NT2/D1 (cell line): ENCODE data around the gene SYCE1.
"Not testable (repeated sequence)": the region's sequence is repeated elsewhere in the genome, so short reads cannot be mapped to it uniquely, and the experiment has no call there.

Source experiments
- DNase-seq: peaks from one replicate; pipeline ENCODE4 v3.0.0-alpha.2; 2011; ENCODE audit warnings: low read depth, low spot score
- H3K27me3 ChIP-seq: 2 replicates; pipeline ENCODE4 v1.6.0; 2011; ENCODE audit warnings: mild to moderate bottlenecking; ENCODE audit not compliant: insufficient read length, insufficient read depth
- H3K36me3 ChIP-seq: 2 replicates; pipeline ENCODE4 v1.6.1; 2011; ENCODE audit warnings: mild to moderate bottlenecking, low read length, mixed read lengths; ENCODE audit not compliant: insufficient read depth, insufficient read length
- H3K4me1 ChIP-seq: 2 replicates; pipeline ENCODE4 v1.5.1; 2011; ENCODE audit not compliant: insufficient read depth, insufficient read length
- H3K4me3 ChIP-seq: 2 replicates; pipeline ENCODE4 v1.5.1; 2011; ENCODE audit warnings: low read depth; ENCODE audit not compliant: insufficient read length
- H3K9ac ChIP-seq: 2 replicates; pipeline ENCODE4 v1.6.0; 2011; ENCODE audit warnings: low read depth; ENCODE audit not compliant: insufficient read length
- H3K9me3 ChIP-seq: 2 replicates; pipeline ENCODE4 v1.5.1; 2011; ENCODE audit warnings: mild to moderate bottlenecking, low read length; ENCODE audit not compliant: insufficient read depth
- SUZ12 ChIP-seq: IDR thresholded peaks from 2 replicates; pipeline ENCODE4 v1.6.1; 2011; ENCODE audit not compliant: insufficient read length, insufficient read depth; ENCODE audit errors: extremely low read depth
- YY1 ChIP-seq: IDR thresholded peaks from 2 replicates; pipeline ENCODE4 v1.6.1; 2011; ENCODE audit not compliant: insufficient read length, insufficient read depth
- ZNF274 ChIP-seq: IDR thresholded peaks from 2 replicates; pipeline ENCODE4 v1.6.1; 2011; ENCODE audit warnings: mild to moderate bottlenecking, low read depth, low read length

The SYCE1 gene

GRCh38 chr10:133565441-133566294, at the start of gene SYCE1:
Gene SYCE1 (minus strand): TSS chr10:133565583. CDS start chr10:133565529, 54 bp downstream.
- Histone ChIP-seq H3K4me3 (no peak within 1 kb of the TSS), H3K4me1 (no peaks in the 10 kb centered on the region), H3K27me3 (peaks cover 22% of the 10 kb centered on the region), H3K9me3 (peaks cover 15% of the 10 kb centered on the region; the same call in 1 of the 2 replicates), H3K36me3 (no peaks in the 10 kb centered on the region), H3K9ac (no peak within 1 kb of the TSS)
- DNase-seq = no peak
- no peak for TF ChIP-seq SUZ12
- no peak for TF ChIP-seq ZNF274
- TF ChIP-seq YY1 = no peak

GRCh38 chr10:133614830-133615580, 49.6 kb upstream of the SYCE1 start:
- Histone ChIP-seq H3K36me3 (no peaks in the 10 kb centered on the region), H3K4me3 (no peak overlapping the region), H3K27me3 (no peaks in the 10 kb centered on the region), H3K9ac (no peak overlapping the region), H3K4me1 (no peaks in the 10 kb centered on the region), H3K9me3 (no peaks in the 10 kb centered on the region)
- TF ChIP-seq SUZ12 (no peak), ZNF274 (no peak), YY1 (no peak)
- no peak for DNase-seq

DNA sequence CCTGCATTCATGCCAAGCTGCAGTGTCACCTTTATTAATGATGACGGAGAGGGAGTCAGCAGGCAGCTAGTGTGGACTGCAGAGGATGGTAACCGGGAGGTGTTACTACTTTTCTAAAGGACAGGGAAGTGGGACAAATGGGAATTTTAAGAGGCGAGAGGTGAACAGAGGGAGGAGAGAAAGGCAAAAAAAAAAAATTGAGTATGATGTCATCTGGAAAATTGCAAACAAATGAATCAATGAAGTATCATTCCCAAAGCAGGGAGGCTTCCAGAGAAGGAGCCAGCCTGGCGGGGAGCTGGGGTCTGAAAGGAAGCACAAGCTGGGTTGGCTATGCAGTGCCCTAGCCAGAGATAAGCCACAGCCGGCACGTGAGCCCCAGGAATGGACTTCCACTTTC, 48.3 kb upstream of the SYCE1 start:
- no peaks in the 10 kb centered on the region for H3K9me3 ChIP-seq
- no peak for TF ChIP-seq ZNF274
- no peak for TF ChIP-seq YY1
- no peak for TF ChIP-seq SUZ12

DNA sequence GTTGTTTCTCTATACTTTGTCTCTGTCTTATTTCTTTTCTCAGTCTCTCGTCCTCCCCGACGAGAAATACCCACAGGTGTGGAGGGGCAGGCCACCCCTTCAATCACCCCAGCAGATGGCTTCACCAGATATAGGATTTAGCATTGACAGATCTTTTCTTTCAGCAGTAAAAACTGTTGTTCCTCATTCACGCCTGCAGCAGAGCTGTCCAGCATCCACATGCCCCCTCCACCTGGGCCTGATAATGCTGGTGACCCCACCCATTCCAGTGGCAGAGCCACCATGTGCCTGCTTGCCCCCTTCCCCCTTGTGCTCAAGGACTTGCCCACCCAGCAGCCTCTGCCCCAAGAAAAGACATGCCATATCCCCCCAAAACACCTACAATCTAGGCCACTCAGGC, 45.7 kb upstream of the SYCE1 start:
- no peak overlapping the region for H3K9ac ChIP-seq
- H3K4me1 ChIP-seq = no peaks in the 10 kb centered on the region
- no peak for DNase-seq
- no peaks in the 10 kb centered on the region for H3K36me3 ChIP-seq
- H3K9me3 ChIP-seq = peaks cover 8% of the 10 kb centered on the region; the same call in 1 of the 2 replicates
- TF ChIP-seq ZNF274 = no peak
- TF ChIP-seq YY1 = no peak
- no peak for TF ChIP-seq SUZ12
- no peak overlapping the region for H3K4me3 ChIP-seq
- no peaks in the 10 kb centered on the region for H3K27me3 ChIP-seq

More for the DNA sequence above, 48.3 kb upstream of the SYCE1 start:
- Histone ChIP-seq H3K4me3 (no peak overlapping the region), H3K9ac (no peak overlapping the region), H3K36me3 (no peaks in the 10 kb centered on the region), H3K4me1 (no peaks in the 10 kb centered on the region), H3K27me3 (no peaks in the 10 kb centered on the region)
- DNase-seq = no peak

- DNase-seq = no peak
- no peak overlapping the region for H3K4me3 ChIP-seq
- no peaks in the 10 kb centered on the region for H3K36me3 ChIP-seq
- peaks cover 8% of the 10 kb centered on the region; the same call in 1 of the 2 replicates for H3K9me3 ChIP-seq
- no peak for TF ChIP-seq SUZ12
- TF ChIP-seq YY1 = no peak
- no peak for TF ChIP-seq ZNF274
- no peak overlapping the region for H3K9ac ChIP-seq
- H3K4me1 ChIP-seq = no peaks in the 10 kb centered on the region
- peaks cover 6% of the 10 kb centered on the region for H3K27me3 ChIP-seq
Measured at GRCh38 chr10:133608855-133609254, 43.5 kb upstream of the SYCE1 start.

DNA sequence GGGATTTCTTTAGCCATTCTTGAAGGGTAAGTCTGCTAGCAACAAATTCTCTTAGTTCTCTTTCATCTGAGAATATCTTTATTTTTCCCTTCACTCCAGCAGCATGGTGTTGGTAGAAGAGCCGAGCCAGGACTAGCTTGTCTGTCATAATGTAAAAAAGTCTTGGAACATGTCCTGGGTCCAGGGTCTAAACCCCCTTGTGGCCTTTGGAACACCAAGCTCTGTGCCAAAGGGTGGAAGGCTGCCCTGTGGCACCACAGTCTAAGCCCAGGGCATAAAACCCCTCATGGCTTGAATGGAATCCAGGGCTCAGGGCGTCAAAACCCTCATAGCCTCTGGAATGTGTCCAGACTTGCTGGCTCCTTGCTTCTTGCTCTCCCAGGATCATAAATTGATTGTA, 38.1 kb upstream of the SYCE1 start:
- not testable (repeated sequence) for H3K9ac ChIP-seq, H3K4me3 ChIP-seq, H3K9me3 ChIP-seq, H3K4me1 ChIP-seq, H3K36me3 ChIP-seq, DNase-seq, H3K27me3 ChIP-seq

- Histone ChIP-seq H3K9me3 (no peaks in the 10 kb centered on the region), H3K27me3 (peaks cover 4% of the 10 kb centered on the region), H3K9ac (no peak overlapping the region), H3K4me3 (no peak overlapping the region), H3K36me3 (no peaks in the 10 kb centered on the region), H3K4me1 (no peaks in the 10 kb centered on the region)
- TF ChIP-seq YY1 (no peak), ZNF274 (no peak), SUZ12 (no peak)
- no peak for DNase-seq
Measured at GRCh38 chr10:133600657-133601056, 35.3 kb upstream of the SYCE1 start.

- H3K9ac ChIP-seq, H3K4me1 ChIP-seq, DNase-seq, H3K4me3 ChIP-seq, H3K9me3 ChIP-seq, H3K36me3 ChIP-seq, H3K27me3 ChIP-seq: not testable (repeated sequence)
Measured at GRCh38 chr10:133599869-133600268, 34.5 kb upstream of the SYCE1 start.
